Measurements from ENCODE around the gene BTBD18.

Gene BTBD18

DNA sequence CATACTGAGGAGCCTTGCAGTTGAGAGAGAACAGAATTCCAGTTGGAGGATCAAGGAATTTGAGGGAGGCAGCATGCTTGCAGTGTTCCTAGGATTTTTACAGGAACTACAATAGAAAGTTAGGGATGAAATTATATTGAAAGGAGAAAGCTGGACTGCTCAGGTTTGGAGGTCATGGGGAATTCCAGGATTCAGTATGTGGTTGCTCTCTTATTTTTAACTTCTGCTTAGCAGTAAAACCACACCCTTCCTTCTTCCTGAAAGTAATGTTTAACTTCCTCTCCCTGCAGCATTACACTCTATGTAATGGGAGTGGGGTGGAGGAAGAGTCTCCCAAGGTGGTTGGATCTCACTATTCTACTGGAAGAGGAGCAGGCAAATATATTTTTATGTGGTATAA lies 41.3 kb upstream of the BTBD18 start:
- H3K27me3 ChIP-seq (replicated peaks) = no peaks in the 10 kb centered on the region
- no peak overlapping the region for H3K27ac ChIP-seq
- no peak overlapping the region for H3K4me3 ChIP-seq (ENCODE audit: low read depth, low read length)
- peaks cover 25% of the 10 kb centered on the region for H3K36me3 ChIP-seq (replicated peaks)
- in situ Hi-C loops (cut with HindIII; ENCODE audit: low pct_ligation_motif_present, low sequenced_read_pairs) = no loop called here
- DNase-seq = no peak
- no peak for TF ChIP-seq CTCF (IDR thresholded peaks at IDR 0.05; ENCODE audit: low read depth, low read length, missing control alignments)

GRCh38 chr11:57792060-57792541 lies 40.5 kb upstream of the BTBD18 start:
- Histone ChIP-seq H3K4me3 (ENCODE audit: low read depth, low read length) (no peak overlapping the region), H3K36me3 (replicated peaks) (peaks cover 23% of the 10 kb centered on the region), H3K27ac (no peak overlapping the region), H3K27me3 (replicated peaks) (no peaks in the 10 kb centered on the region)
- TF ChIP-seq CTCF (IDR thresholded peaks at IDR 0.05; ENCODE audit: low read depth, low read length, missing control alignments) = no peak
- DNase-seq = peak; percentile 43
- in situ Hi-C loops (cut with HindIII; ENCODE audit: low pct_ligation_motif_present, low sequenced_read_pairs) = no loop called here

- no peak for TF ChIP-seq CTCF (IDR thresholded peaks at IDR 0.05; ENCODE audit: low read depth, low read length, missing control alignments)
- H3K27me3 ChIP-seq (replicated peaks) = no peaks in the 10 kb centered on the region
- no peak for DNase-seq
- H3K4me3 ChIP-seq (ENCODE audit: low read depth, low read length) = no peak overlapping the region
- no peak overlapping the region for H3K27ac ChIP-seq
- H3K36me3 ChIP-seq (replicated peaks) = peaks cover 19% of the 10 kb centered on the region
- in situ Hi-C loops (cut with HindIII; ENCODE audit: low pct_ligation_motif_present, low sequenced_read_pairs) = no loop called here
These were observed 39.9 kb upstream of the BTBD18 start for GRCh38 chr11:57791321-57792059.

DNA sequence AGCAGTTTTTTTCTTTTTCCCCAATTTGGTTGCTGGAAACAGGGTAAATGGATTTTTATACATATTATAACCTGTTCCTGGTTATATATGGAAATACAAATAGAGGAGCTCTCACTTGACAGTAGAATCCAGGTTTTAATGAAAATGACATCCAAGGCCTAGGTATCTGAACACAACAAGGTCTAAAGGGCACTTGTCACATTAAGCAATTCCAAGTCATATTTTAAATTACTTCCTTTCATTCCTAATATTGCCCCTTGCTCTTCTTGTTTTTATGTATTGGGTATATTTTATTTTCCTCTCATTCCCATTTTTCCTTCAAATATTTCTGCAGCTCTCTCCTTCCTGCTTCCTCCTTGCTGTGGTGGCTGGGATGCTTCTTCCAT lies 37.1 kb upstream of the BTBD18 start:
- TF ChIP-seq CTCF (IDR thresholded peaks at IDR 0.05; ENCODE audit: low read depth, low read length, missing control alignments) = no peak
- Histone ChIP-seq H3K4me3 (ENCODE audit: low read depth, low read length) (no peak overlapping the region), H3K27ac (no peak overlapping the region), H3K27me3 (replicated peaks) (no peaks in the 10 kb centered on the region), H3K36me3 (replicated peaks) (peaks cover 7% of the 10 kb centered on the region)
- DNase-seq = no peak
- in situ Hi-C loops (cut with HindIII; ENCODE audit: low pct_ligation_motif_present, low sequenced_read_pairs) = no loop called here

GRCh38 chr11:57787920-57788702 lies 36.5 kb upstream of the BTBD18 start:
- Histone ChIP-seq H3K36me3 (replicated peaks) (peaks cover 6% of the 10 kb centered on the region), H3K27me3 (replicated peaks) (no peaks in the 10 kb centered on the region), H3K4me3 (ENCODE audit: low read depth, low read length) (no peak overlapping the region), H3K27ac (no peak overlapping the region)
- no peak for TF ChIP-seq CTCF (IDR thresholded peaks at IDR 0.05; ENCODE audit: low read depth, low read length, missing control alignments)
- no peak for DNase-seq
- in situ Hi-C loops (cut with HindIII; ENCODE audit: low pct_ligation_motif_present, low sequenced_read_pairs) = no loop called here

All from brain microvascular endothelial cell (primary cell).